ENCODE data around the gene FNDC3A. TPM values are rescaled to one million over a fixed set of nuclear protein-coding genes. Genes with fewer than 3 reads are reported as not detected.
"Not testable (repeated sequence)": the region's sequence is repeated elsewhere in the genome, so short reads cannot be mapped to it uniquely, and the experiment has no call there.

The FNDC3A gene
- total RNA-seq, 4 donors from 2014 or later, result 37.0 to 39.4 (median 38.6) TPM

GRCh38 chr13:49060678-49061387 is 85.1 kb downstream of the FNDC3A start:
- H3K36me3 ChIP-seq, result no peaks in the 10 kb centered on the region
- H3K4me3 ChIP-seq, result no peak overlapping the region
- no peak for TF ChIP-seq POLR2AphosphoS5 (IDR thresholded peaks at IDR 0.05)
- no peak for TF ChIP-seq POLR2A (IDR thresholded peaks at IDR 0.05; ENCODE audit: low read depth)
- no peak for TF ChIP-seq EP300 (IDR thresholded peaks at IDR 0.05)
- no peak for TF ChIP-seq CTCF (IDR thresholded peaks at IDR 0.05)
- intact Hi-C loops (cut with DNase I), result no loop called here
- 95% methylated on average over 3 of the region's 3 CpGs for WGBS
- no peak for DNase-seq (ENCODE audit: extremely low spot score)
- H3K9me3 ChIP-seq, result no peaks in the 10 kb centered on the region
- H3K27me3 ChIP-seq, result no peaks in the 10 kb centered on the region
- peaks cover 0 to 13% (median 4%) of the 10 kb centered on the region in 4 donors for H3K4me1 ChIP-seq
- no peak overlapping the region for H3K27ac ChIP-seq (replicated peaks in 1 of 4)

- intact Hi-C loops (cut with DNase I); H3K9me3 ChIP-seq; H3K36me3 ChIP-seq; H3K27ac ChIP-seq (replicated peaks in 1 of 4); H3K27me3 ChIP-seq; DNase-seq (ENCODE audit: extremely low spot score); H3K4me3 ChIP-seq: not testable (repeated sequence)
- peaks cover 0 to 13% (median 4%) of the 10 kb centered on the region in 4 donors for H3K4me1 ChIP-seq
Observed at GRCh38 chr13:49061388-49061752, 85.7 kb downstream of the FNDC3A start.

- Histone ChIP-seq H3K27ac (replicated peaks in 1 of 4) (no peak overlapping the region), H3K36me3 (no peaks in the 10 kb centered on the region), H3K27me3 (no peaks in the 10 kb centered on the region), H3K9me3 (no peaks in the 10 kb centered on the region), H3K4me1 (peaks cover 0 to 13% (median 4%) of the 10 kb centered on the region in 4 donors), H3K4me3 (no peak overlapping the region)
- no peak for TF ChIP-seq CTCF (IDR thresholded peaks at IDR 0.05)
- TF ChIP-seq POLR2AphosphoS5 (IDR thresholded peaks at IDR 0.05), result no peak
- TF ChIP-seq EP300 (IDR thresholded peaks at IDR 0.05), result no peak
- no peak for TF ChIP-seq POLR2A (IDR thresholded peaks at IDR 0.05; ENCODE audit: low read depth)
- no peak for DNase-seq (ENCODE audit: extremely low spot score)
- intact Hi-C loops (cut with DNase I), result no loop called here
- 61% methylated on average over 3 of the region's 3 CpGs for WGBS
Observed at GRCh38 chr13:49062297-49062896, 86.7 kb downstream of the FNDC3A start.

GRCh38 chr13:49063011-49063410 is 87.3 kb downstream of the FNDC3A start:
- no peak for DNase-seq (ENCODE audit: extremely low spot score)
- Histone ChIP-seq H3K36me3 (no peaks in the 10 kb centered on the region), H3K4me3 (no peak overlapping the region), H3K27me3 (no peaks in the 10 kb centered on the region), H3K27ac (replicated peaks in 1 of 4) (no peak overlapping the region), H3K9me3 (no peaks in the 10 kb centered on the region), H3K4me1 (peaks cover 0 to 13% (median 4%) of the 10 kb centered on the region in 4 donors)
- intact Hi-C loops (cut with DNase I), result no loop called here
- TF ChIP-seq EP300 (IDR thresholded peaks at IDR 0.05), result no peak

- peaks cover 0 to 13% (median 4%) of the 10 kb centered on the region in 4 donors for H3K4me1 ChIP-seq
- H3K36me3 ChIP-seq, result peaks cover 0 to 3% (median 0%) of the 10 kb centered on the region in 4 donors
- peaks cover 0 to 2% (median 0%) of the 10 kb centered on the region in 4 donors for H3K9me3 ChIP-seq
- DNase-seq (ENCODE audit: extremely low spot score), result no peak
- intact Hi-C loops (cut with DNase I), result no loop called here
- no peak overlapping the region for H3K27ac ChIP-seq (replicated peaks in 1 of 4)
- 54% methylated on average over 1 of the region's 1 CpG for WGBS
- no peaks in the 10 kb centered on the region for H3K27me3 ChIP-seq
- no peak for TF ChIP-seq CTCF (IDR thresholded peaks at IDR 0.05)
- no peak overlapping the region for H3K4me3 ChIP-seq
Observed at GRCh38 chr13:49063497-49063896, 87.8 kb downstream of the FNDC3A start.

GRCh38 chr13:49064476-49064875 is 88.8 kb downstream of the FNDC3A start:
- intact Hi-C loops (cut with DNase I), result no loop called here
- Histone ChIP-seq H3K4me1 (peaks cover 0 to 13% (median 4%) of the 10 kb centered on the region in 4 donors), H3K27me3 (no peaks in the 10 kb centered on the region), H3K36me3 (peaks cover 0 to 3% (median 0%) of the 10 kb centered on the region in 4 donors), H3K4me3 (no peak overlapping the region), H3K27ac (replicated peaks in 1 of 4) (no peak overlapping the region), H3K9me3 (peaks cover 0 to 4% (median 0%) of the 10 kb centered on the region in 4 donors)
- no peak for DNase-seq (ENCODE audit: extremely low spot score)
- WGBS, result 100% methylated on average over 3 of the region's 3 CpGs
- TF ChIP-seq POLR2A (IDR thresholded peaks at IDR 0.05; ENCODE audit: low read depth), result no peak

Data from esophagus muscularis mucosa (tissue), 4 donors.